Posterior cingulate gyrus (tissue), 11 donors: Measurements from ENCODE around the gene PSAT1.

ENCODE experiments used
- DNase-seq, 10 donors: peaks; one replicate each; pipeline versions ENCODE4 v3.0.0 to v3.0.0-alpha.2; 2020 to 2021; ENCODE audit warnings: mixed read lengths in 3 of 10
- intact Hi-C: fragments of 100-400 bp; cut with DNase I; formaldehyde crosslinking; loops from one replicate; pipeline ENCODE4 v1.15.1; 2023

Gene PSAT1

DNA sequence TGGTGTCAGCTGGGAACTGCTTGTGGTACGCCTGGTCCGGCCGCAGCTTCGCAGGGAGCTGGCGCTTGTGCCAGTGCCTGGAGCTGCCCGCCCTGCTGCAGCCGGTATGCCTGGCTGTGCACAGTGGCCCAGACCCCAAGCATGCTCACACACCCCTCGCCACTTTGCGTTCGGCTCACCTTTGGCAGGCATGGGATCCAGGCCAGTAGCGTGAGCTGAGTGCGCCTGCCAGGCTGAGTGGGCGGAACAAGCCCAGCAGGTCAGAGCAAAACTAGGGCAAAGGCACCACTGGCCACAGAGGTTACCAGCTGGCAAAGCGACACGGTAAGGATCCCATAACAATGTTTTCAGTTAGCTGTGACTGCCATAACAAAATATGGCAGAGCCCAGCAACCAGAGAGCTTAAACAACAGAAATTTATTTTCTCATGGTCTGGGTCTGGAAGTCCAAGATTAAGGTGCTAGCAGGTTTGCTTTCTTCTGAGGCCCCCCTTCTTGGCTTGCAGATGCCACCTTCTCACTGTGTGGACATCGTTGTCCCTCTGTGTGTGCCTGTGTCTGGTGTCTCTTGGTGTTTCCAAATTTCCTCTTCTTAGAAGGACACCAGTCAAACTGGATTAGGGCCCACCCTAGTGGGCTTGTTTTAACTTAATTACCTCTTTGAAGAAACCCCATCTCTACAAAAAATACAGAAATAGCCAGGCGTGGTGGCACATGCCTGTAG lies 61.6 kb downstream of the PSAT1 start:
- intact Hi-C loops, result no loop called here
- peak in 1 of 10 donors; percentile 7 for DNase-seq

DNA sequence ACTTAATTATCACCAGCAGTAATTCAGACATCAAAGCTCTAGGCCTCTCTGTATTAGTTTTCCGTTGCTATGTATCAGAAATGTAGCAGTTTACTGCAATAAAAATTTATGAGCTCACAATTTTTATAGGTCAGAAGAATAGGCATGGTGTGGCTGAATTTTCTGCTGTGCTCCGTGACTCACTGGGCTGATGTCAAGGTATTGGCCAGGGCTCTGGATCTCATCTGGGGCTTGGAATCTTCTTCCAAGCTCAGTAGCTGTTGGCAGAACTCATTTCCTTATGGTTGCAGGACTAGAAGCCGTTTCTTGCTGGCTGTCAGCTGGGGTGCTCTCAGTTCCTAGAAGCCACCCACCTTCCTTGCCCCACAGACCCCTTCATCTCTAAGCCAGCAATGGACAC lies 66.3 kb downstream of the PSAT1 start:
- intact Hi-C loops, result loop anchor here (10.0 kb wide), 1 partner anchor 58 kb away; no protein-coding TSS in a partner anchor
- no peak for DNase-seq

DNA sequence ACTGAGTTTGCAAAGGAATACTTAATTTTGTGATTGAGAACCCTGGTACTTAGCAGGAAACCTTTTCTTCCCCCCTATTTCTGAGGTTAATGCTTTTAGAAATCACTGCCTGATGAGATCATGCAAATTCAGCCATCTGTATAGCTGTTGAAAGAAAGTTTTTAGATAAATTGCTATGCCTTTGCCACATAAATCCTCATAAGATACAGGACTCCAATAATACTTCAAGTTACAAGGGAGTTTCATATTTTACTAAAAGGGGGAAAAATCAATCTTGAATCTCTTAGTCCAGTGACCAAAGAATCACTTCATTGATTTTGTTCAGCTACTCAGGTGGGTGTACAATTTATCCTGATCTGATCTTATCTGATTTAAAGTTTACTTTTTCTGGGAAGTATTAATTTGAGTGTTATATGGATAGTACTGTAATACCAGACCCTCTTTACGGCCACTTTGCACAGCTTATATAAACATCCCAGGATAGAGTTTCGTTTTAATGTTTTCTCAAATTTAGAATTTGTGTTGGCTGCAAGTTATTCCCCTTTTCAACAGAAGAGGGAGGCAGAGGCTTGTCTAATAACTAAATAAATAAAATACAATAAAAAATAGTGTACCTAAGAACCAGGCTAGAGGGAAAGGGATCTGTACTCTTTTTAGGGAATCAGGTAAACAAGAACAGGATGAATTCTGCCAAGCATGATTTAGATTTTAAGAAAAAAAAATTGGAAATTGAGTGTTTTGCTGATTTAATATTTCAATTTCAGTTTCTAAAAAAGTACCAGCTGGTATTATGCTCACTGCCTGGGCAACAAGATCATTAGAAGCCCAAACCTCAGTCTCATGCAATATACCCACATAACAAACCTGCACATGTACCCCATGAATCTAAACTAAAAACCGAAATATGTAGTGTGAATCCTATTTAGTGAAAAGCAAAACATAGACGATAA lies 69.1 kb downstream of the PSAT1 start:
- intact Hi-C loops, result loop anchor here (10.0 kb wide), 1 partner anchor 61 kb away; no protein-coding TSS in a partner anchor
- DNase-seq, result no peak

DNA sequence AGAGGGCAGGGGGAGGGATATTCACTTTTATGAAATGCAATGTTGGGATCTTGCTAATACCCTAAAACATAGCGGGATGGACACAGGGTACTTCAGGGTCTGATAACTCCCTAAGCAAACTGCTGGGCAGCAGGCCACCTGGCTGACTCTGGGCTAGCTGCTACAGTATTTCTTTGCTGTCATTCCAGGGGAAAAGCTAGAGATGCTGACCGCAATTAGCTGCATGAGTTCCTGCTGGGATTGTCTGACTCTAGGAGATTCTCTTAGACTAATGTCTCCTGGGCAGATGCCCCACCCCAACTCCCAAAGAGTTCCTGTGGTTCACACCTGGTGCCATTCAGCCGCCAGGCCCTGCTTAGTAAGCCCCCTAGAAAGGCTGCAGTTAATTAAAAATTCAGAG lies 69.9 kb downstream of the PSAT1 start:
- DNase-seq, result no peak
- intact Hi-C loops, result loop anchor here (10.0 kb wide), 1 partner anchor 62 kb away; no protein-coding TSS in a partner anchor

DNA sequence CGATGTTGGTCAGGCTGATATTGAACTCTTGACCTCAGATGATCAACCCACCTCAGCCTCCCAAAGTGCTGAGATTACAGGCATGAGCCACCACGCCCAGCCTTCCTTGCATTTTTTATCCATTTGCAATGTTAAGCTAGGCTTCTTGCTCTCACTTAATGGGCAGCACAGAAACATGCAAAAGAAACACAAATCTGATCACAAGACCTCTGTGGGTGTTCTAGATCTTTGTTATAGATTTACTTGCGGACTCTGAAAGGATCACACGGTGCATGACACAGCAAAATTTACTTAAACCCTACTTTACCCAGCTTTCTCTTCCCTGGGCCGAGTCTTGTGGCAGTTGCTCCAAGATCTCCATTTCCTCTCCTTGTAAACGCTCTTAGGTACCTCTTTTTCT lies 71.3 kb downstream of the PSAT1 start:
- DNase-seq, result no peak
- intact Hi-C loops, result loop anchor here (10.0 kb wide), 1 partner anchor 63 kb away; no protein-coding TSS in a partner anchor

DNA sequence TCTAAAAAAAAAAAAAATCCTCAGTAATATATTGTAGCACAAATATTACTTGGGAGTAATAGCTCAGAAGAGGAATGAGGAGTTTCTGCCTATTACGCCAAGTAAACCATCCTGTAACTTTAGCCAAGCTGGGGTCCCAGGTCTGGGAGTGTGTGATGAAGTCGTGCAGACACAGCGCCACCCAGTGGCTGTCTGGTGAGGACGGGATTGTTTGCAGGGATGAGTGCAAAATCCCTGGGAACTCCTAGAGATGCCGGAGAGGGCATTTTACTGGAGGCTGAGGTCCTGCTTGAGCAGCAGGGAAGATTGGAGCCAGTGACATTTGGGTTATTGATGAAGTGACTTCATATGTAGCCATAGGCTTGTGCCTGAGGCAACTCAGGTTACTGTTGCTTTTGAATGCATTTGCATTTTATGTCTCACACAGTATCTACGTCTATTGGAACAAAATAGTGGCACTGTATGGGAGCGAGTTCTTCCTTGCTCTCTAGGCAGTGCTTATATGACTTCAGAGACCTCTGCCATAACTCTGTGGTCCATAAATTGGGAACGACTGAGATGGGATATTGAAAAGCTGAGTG lies 72.8 kb downstream of the PSAT1 start:
- intact Hi-C loops, result loop anchor here (1.0 to 10.0 kb wide), 2 partner anchors 65 to 108 kb away; no protein-coding TSS in a partner anchor
- DNase-seq, result peak; percentile 61 to 96 (median 84)

DNA sequence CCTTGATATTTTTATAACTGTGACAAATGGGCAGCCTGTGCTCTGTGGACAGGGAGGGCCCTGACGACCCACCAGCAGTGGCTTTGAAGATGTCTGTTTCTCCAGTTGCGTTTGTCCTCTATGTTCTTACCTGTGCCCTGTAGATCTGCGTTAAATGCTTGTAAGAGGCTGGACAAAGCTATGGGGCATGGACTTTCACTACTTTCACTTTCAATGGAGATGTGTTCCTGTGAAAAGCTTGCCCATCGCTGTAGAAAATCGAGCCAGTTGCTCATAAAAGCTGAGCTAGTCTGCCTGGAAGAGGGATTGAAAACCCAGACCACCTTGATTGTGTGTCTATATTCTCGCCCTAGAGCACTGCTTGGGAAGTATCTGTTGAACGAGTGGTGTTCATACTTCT lies 74.1 kb downstream of the PSAT1 start:
- DNase-seq, result no peak
- intact Hi-C loops, result no loop called here

DNA sequence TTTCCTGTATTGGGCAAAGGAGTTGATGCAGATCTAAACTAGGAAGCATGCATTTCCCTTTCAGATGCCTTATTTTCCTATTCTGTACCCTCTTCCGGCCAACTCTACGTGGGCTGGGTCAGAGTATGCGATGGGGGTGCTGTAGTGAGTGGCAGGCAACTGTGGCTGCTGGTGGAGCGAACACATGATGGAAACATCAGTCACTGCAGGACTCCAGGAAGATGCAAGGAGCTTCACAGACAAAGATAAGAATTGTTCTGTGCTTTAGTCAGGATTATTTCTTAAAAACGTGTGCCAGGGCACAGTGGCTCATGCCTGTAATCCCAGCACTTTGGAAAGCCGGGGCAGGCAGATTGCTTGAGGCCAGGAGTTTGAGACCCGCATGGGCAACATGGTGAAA lies 75.1 kb downstream of the PSAT1 start:
- intact Hi-C loops, result no loop called here
- DNase-seq, result no peak
